PC-9 (cell line): ENCODE results near the gene SCLY.

ENCODE experiments used
- EZH2 ChIP-seq: fragments of 200-600 bp; sonication (generic); IDR thresholded peaks from 2 replicates; pipeline ENCODE4 v1.8.0; 2017; ENCODE audit warnings: antibody characterized with exemption, low read depth
- TF ChIP-seq, protein P1 (sequence below): fragments of 200-600 bp; sonication (generic); conservative IDR thresholded peaks from 2 replicates; pipeline ENCODE4 v1.6.1; 2017; ENCODE audit warnings: mixed run types, antibody characterized with exemption, mild to moderate bottlenecking, moderate library complexity

DNA sequence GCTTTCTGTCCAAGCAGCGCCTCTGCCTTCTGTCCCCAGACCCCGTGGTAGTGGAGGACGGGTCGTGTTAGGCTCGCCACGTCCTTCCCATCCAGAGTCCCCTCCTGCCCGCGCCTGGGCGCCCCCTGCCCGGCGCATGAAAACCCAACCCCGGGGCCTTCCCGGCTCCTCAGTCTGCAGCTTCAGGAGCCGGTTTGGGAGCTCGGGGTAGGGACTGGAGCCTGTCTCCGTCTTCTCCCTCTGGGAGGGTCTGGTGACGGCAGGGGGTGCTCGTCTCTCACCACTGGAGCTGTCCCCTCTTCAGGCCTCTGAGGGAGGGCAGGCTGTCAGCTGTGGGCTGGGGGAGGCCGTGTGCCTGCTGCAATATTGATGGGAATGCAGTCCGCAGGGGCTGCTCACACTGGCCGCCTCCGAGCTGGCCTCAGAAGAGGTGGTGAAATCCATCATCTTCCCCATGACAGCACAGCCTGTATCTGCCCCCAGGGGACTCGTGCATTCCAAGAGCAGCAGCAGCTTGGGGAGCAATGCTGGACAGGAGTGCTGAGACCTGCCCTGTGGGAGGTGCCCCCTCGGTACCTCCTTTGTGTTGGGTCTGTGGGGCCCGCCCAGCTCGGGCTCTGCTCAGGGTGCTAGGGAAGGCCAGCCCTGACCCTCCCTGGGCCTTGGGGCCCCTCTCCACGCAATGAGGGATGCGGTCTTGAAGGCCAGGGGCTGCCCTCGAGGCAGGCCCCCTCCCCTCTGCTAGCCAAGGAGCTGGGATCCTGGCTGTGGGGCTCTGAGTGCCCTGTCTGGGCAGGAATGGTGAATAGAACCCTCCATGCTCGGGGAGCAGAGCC, 59.9 kb downstream of the SCLY start:
- TF ChIP-seq, protein P1, sequence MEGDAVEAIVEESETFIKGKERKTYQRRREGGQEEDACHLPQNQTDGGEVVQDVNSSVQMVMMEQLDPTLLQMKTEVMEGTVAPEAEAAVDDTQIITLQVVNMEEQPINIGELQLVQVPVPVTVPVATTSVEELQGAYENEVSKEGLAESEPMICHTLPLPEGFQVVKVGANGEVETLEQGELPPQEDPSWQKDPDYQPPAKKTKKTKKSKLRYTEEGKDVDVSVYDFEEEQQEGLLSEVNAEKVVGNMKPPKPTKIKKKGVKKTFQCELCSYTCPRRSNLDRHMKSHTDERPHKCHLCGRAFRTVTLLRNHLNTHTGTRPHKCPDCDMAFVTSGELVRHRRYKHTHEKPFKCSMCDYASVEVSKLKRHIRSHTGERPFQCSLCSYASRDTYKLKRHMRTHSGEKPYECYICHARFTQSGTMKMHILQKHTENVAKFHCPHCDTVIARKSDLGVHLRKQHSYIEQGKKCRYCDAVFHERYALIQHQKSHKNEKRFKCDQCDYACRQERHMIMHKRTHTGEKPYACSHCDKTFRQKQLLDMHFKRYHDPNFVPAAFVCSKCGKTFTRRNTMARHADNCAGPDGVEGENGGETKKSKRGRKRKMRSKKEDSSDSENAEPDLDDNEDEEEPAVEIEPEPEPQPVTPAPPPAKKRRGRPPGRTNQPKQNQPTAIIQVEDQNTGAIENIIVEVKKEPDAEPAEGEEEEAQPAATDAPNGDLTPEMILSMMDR = no peak
- no peak for TF ChIP-seq EZH2
